Measurements from ENCODE around the gene RLIM.

GRCh38 chrX:74593593-74593992 lies 20.8 kb downstream of the RLIM start:
- TF ChIP-seq CTCF (IDR thresholded peaks at IDR 0.05 in 4 of 5, conservative IDR thresholded peaks at IDR 0.05 in 1 of 5) (no peak), POLR2A (IDR thresholded peaks at IDR 0.05) (no peak)
